H1 (cell line): Measurements from ENCODE around the gene SNX20. TPM values are rescaled to one million over a fixed set of nuclear protein-coding genes. Genes with fewer than 3 reads are reported as not detected.

Experiments used
- CTCF ChIA-PET: fragments of 300-600 bp; sonication (Branson Sonifier 250); formaldehyde crosslinking; loops from one replicate; lab custom pipeline; 2021; ENCODE audit not compliant: partially characterized antibody; lab: Charles Lee
- POLR2A ChIA-PET: fragments of 300-600 bp; sonication (Branson Sonifier 250); formaldehyde crosslinking; loops from one replicate; lab custom pipeline; 2021; ENCODE audit warnings: inconsistent platforms; ENCODE audit not compliant: partially characterized antibody; lab: Charles Lee
- DNase-seq, 2 experiments: peaks; one replicate each; pipeline versions ENCODE4 v3.0.0 to v3.0.0-alpha.2; 2010 to 2022; ENCODE audit warnings: low spot score in 2 of 2, low read depth in 1 of 2, mixed read lengths in 1 of 2
- FAIRE-seq: peaks from 2 replicates; lab custom pipeline; 2011; peaks lifted over from hg19 to GRCh38; lab: Jason Lieb, UNC
- H2AFZ ChIP-seq: 2 replicates; pipeline ENCODE4 v1.8.1; 2012; ENCODE audit warnings: low read length, inconsistent platforms
- H2AK5ac ChIP-seq: 2 replicates; pipeline ENCODE4 v1.6.1; 2013; ENCODE audit warnings: low read depth, low read length
- H2BK120ac ChIP-seq: replicated peaks from 2 replicates; pipeline ENCODE3; 2013; ENCODE audit warnings: low read depth, low read length, inconsistent platforms
- H2BK12ac ChIP-seq: 2 replicates; pipeline ENCODE4 v1.6.1; 2013; ENCODE audit warnings: low read depth, low read length
- H2BK15ac ChIP-seq: 2 replicates; pipeline ENCODE4 v1.6.1; 2013; ENCODE audit warnings: low read length
- H2BK20ac ChIP-seq: 2 replicates; pipeline ENCODE4 v1.6.1; 2013; ENCODE audit warnings: low read length
- H2BK5ac ChIP-seq: 2 replicates; pipeline ENCODE4 v1.6.1; 2013; ENCODE audit warnings: low read depth, low read length
- H3K14ac ChIP-seq: 2 replicates; pipeline ENCODE4 v1.6.1; 2013; ENCODE audit warnings: inconsistent platforms; ENCODE audit not compliant: insufficient read length
- H3K18ac ChIP-seq: 2 replicates; pipeline ENCODE4 v1.6.1; 2013; ENCODE audit warnings: low read length; ENCODE audit errors: extremely low read depth
- H3K23ac ChIP-seq: 2 replicates; pipeline ENCODE4 v1.6.1; 2013; ENCODE audit warnings: inconsistent platforms; ENCODE audit not compliant: insufficient read length
- H3K23me2 ChIP-seq: 2 replicates; pipeline ENCODE4 v1.6.1; 2013; ENCODE audit warnings: low read depth, low read length
- H3K27ac ChIP-seq: 2 replicates; pipeline ENCODE4 v1.6.1; 2011; ENCODE audit warnings: low read depth, low read length, inconsistent platforms
- H3K27me3 ChIP-seq, 4 experiments: replicated peaks in 1 of 4; 1 replicate in 1 of 4; 2 replicates in 3 of 4; pipeline versions ENCODE4 v1.6.1 to v1.8.1; 2011 to 2013; ENCODE audit warnings: low read length in 3 of 4, mild to moderate bottlenecking in 3 of 4, inconsistent platforms in 2 of 4, mixed read lengths in 2 of 4, moderate library complexity in 1 of 4; ENCODE audit not compliant: control insufficient read depth in 3 of 4, insufficient read depth in 3 of 4; ENCODE audit errors: extremely low read depth in 1 of 4
- H3K36me3 ChIP-seq, 4 experiments: 2 replicates each; pipeline versions ENCODE4 v1.6.1 to v1.8.1; 2011 to 2013; ENCODE audit warnings: mild to moderate bottlenecking in 4 of 4, low read length in 3 of 4, moderate library complexity in 2 of 4, control low read depth in 1 of 4, inconsistent platforms in 1 of 4; ENCODE audit not compliant: insufficient read depth in 4 of 4, control insufficient read depth in 2 of 4
- H3K4ac ChIP-seq: replicated peaks from 2 replicates; pipeline ENCODE3; 2013; ENCODE audit warnings: low read length, low read depth, mixed read lengths, inconsistent platforms; ENCODE audit not compliant: insufficient read length
- H3K4me1 ChIP-seq, 4 experiments: replicated peaks in 1 of 4; 1 replicate in 1 of 4; 2 replicates in 3 of 4; pipeline versions ENCODE4 v1.6.1 to v1.8.1; 2011 to 2013; ENCODE audit warnings: low read length in 3 of 4, inconsistent platforms in 2 of 4, mixed read lengths in 1 of 4; ENCODE audit not compliant: insufficient read depth in 4 of 4, control insufficient read depth in 3 of 4
- H3K4me2 ChIP-seq, 2 experiments: 2 replicates each; pipeline versions ENCODE4 v1.6.1 to v1.8.1; 2011 to 2013; ENCODE audit warnings: low read depth in 2 of 2, low read length in 2 of 2, control low read depth in 1 of 2, inconsistent platforms in 1 of 2, mild to moderate bottlenecking in 1 of 2; ENCODE audit not compliant: insufficient read depth in 1 of 2
- H3K4me3 ChIP-seq, 4 experiments: fragments of 200-600, 300-600 bp in 1 of 4; sonication (generic), shearing (Covaris generic), sonication (Bioruptor Twin) in 1 of 4; 2 replicates each; pipeline versions ENCODE4 v1.5.1 to v1.8.1; 2011 to 2016; ENCODE audit warnings: low read length in 4 of 4, low read depth in 3 of 4, control low read depth in 2 of 4, inconsistent platforms in 2 of 4, mild to moderate bottlenecking in 2 of 4, mixed read lengths in 1 of 4, moderate library complexity in 1 of 4; ENCODE audit not compliant: insufficient read depth in 2 of 4; ENCODE audit errors: extremely low read depth in 1 of 4
- H3K56ac ChIP-seq: replicated peaks from 2 replicates; pipeline ENCODE3; 2013; ENCODE audit warnings: low read depth, mild to moderate bottlenecking, mixed read lengths, low read length, inconsistent platforms; ENCODE audit not compliant: insufficient read length
- H3K79me1 ChIP-seq: 2 replicates; pipeline ENCODE4 v1.6.1; 2013; ENCODE audit warnings: low read depth, low read length, control low read depth
- H3K79me2 ChIP-seq, 2 experiments: 2 replicates each; pipeline versions ENCODE4 v1.6.1 to v1.8.1; 2012 to 2013; ENCODE audit warnings: low read length in 2 of 2, mild to moderate bottlenecking in 2 of 2, inconsistent platforms in 1 of 2; ENCODE audit not compliant: insufficient read depth in 2 of 2, control insufficient read depth in 1 of 2
- H3K9ac ChIP-seq, 4 experiments: replicated peaks in 1 of 4; 1 replicate in 1 of 4; 2 replicates in 3 of 4; pipeline versions ENCODE4 v1.6.1 to v1.8.1; 2011 to 2013; ENCODE audit warnings: low read depth in 3 of 4, low read length in 3 of 4, control low read depth in 2 of 4, mild to moderate bottlenecking in 2 of 4, moderate library complexity in 2 of 4, inconsistent platforms in 1 of 4; ENCODE audit errors: extremely low read depth in 1 of 4
- H3K9me3 ChIP-seq, 2 experiments: 2 replicates each; pipeline versions ENCODE4 v1.6.1 to v1.8.1; 2012 to 2013; ENCODE audit warnings: mild to moderate bottlenecking in 2 of 2, moderate library complexity in 2 of 2, control low read depth in 1 of 2, inconsistent platforms in 1 of 2, low read depth in 1 of 2, low read length in 1 of 2, mixed read lengths in 1 of 2; ENCODE audit not compliant: insufficient read depth in 2 of 2
- H4K20me1 ChIP-seq, 2 experiments: replicated peaks in 1 of 2; 2 replicates each; pipeline versions ENCODE3 to v1.8.1; 2011 to 2013; ENCODE audit warnings: inconsistent platforms in 2 of 2, low read length in 2 of 2, mild to moderate bottlenecking in 1 of 2; ENCODE audit not compliant: insufficient read depth in 2 of 2, control insufficient read depth in 1 of 2
- H4K5ac ChIP-seq: 2 replicates; pipeline ENCODE4 v1.6.1; 2013; ENCODE audit warnings: low read length, low read depth, mixed read lengths, inconsistent platforms; ENCODE audit not compliant: insufficient read length
- H4K8ac ChIP-seq: 2 replicates; pipeline ENCODE4 v1.8.0; 2013; ENCODE audit warnings: mild to moderate bottlenecking, moderate library complexity, low read length, inconsistent platforms; ENCODE audit not compliant: insufficient read depth; ENCODE audit errors: extremely low read depth
- H4K91ac ChIP-seq: replicated peaks from 2 replicates; pipeline ENCODE3; 2013; ENCODE audit warnings: low read length, mixed read lengths, inconsistent platforms; ENCODE audit not compliant: insufficient read length
- CREB1 ChIP-seq: IDR thresholded peaks from 2 replicates; pipeline ENCODE4 v1.6.1; 2012; ENCODE audit warnings: inconsistent platforms
- JUN ChIP-seq: IDR thresholded peaks from 2 replicates; pipeline ENCODE4 v1.6.1; 2011; ENCODE audit warnings: low read depth, mild to moderate bottlenecking, improper control_type of control experiment, low read length
- KDM4A ChIP-seq: IDR thresholded peaks from one replicate; pipeline ENCODE4 v1.7.1; 2012; ENCODE audit warnings: low read depth, mild to moderate bottlenecking, moderate library complexity, low read length, inconsistent platforms; ENCODE audit not compliant: severe bottlenecking
- NRF1 ChIP-seq: IDR thresholded peaks from 2 replicates; pipeline ENCODE4 v1.6.1; 2011; ENCODE audit warnings: mild to moderate bottlenecking, low read depth, low read length, improper control_type of control experiment
- PHF8 ChIP-seq: fragments of 200-600 bp; sonication (generic); conservative IDR thresholded peaks from 2 replicates; pipeline ENCODE4 v1.7.1; 2012; ENCODE audit warnings: low read depth, mild to moderate bottlenecking, inconsistent platforms, low read length, moderate library complexity
- TAF1 ChIP-seq: IDR thresholded peaks from 2 replicates; pipeline ENCODE4 v1.6.1; 2011; ENCODE audit warnings: mild to moderate bottlenecking, low read depth, low read length
- YY1 ChIP-seq: IDR thresholded peaks from 2 replicates; pipeline ENCODE4 v1.6.1; 2011; ENCODE audit warnings: low read depth, mild to moderate bottlenecking, low read length
- ZNF274 ChIP-seq: IDR thresholded peaks from 2 replicates; pipeline ENCODE4 v1.7.0; 2012; ENCODE audit warnings: low read length, borderline replicate concordance; ENCODE audit errors: extremely low read depth
- WGBS, 2 experiments: shearing (Covaris generic) in 1 of 2; methylation state at CpG; one replicate each; pipeline versions ENCODE4 v1.1.6 to v1.1.7; 2013 to 2015; ENCODE audit warnings: low lambda C conversion rate in 2 of 2, mixed read lengths in 2 of 2, inconsistent platforms in 1 of 2, low coverage in 1 of 2, missing lambda C conversion rate in 1 of 2; ENCODE audit not compliant: insufficient replicate concordance in 2 of 2, insufficient coverage in 1 of 2, insufficient read length in 1 of 2; ENCODE audit errors: extremely low coverage in 1 of 2, missing lambda C conversion rate in 1 of 2; 5-methylcytosine and 5-hydroxymethylcytosine counted together
- polyA plus RNA-seq, 7 experiments: library from polyadenylated mRNA; depleted of rRNA in 3 of 7; stranded (reverse) in 5 of 7; unstranded in 2 of 7; fragments of >200 nt in 5 of 7; fragments of 200-250 nt in 2 of 7; gene quantifications; 1 replicate in 5 of 7; 2 replicates in 1 of 7; 4 replicates in 1 of 7; pipeline versions ENCODE4 v1.2.1 to v1.2.3, GENCODE V29; 2011 to 2013; ENCODE audit warnings: missing spikeins in 2 of 7, mixed read lengths in 2 of 7
- total RNA-seq: library from RNA; stranded (reverse); fragmentation: NEBNext Ultra II Directional; extraction: Animal tissue kit (Norgen Biotek cat#: 25700); gene quantifications from 2 replicates; pipeline ENCODE4 v1.2.1, GENCODE V29; 2021
- TF ChIP-seq, protein P1 (sequence below): IDR thresholded peaks from 2 replicates; pipeline ENCODE4 v1.6.1; 2012; ENCODE audit warnings: inconsistent platforms
- TF ChIP-seq, protein P2 (sequence below): IDR thresholded peaks from 2 replicates; pipeline ENCODE4 v1.6.1; 2011; ENCODE audit warnings: low read depth, mild to moderate bottlenecking, low read length; ENCODE audit not compliant: insufficient read depth

SNX20 gene
- total and polyA plus RNA-seq, 2 of the 8 experiments (the other 6 are each of a cell fraction or from before 2014, with no cell fraction given): not detected

DNA sequence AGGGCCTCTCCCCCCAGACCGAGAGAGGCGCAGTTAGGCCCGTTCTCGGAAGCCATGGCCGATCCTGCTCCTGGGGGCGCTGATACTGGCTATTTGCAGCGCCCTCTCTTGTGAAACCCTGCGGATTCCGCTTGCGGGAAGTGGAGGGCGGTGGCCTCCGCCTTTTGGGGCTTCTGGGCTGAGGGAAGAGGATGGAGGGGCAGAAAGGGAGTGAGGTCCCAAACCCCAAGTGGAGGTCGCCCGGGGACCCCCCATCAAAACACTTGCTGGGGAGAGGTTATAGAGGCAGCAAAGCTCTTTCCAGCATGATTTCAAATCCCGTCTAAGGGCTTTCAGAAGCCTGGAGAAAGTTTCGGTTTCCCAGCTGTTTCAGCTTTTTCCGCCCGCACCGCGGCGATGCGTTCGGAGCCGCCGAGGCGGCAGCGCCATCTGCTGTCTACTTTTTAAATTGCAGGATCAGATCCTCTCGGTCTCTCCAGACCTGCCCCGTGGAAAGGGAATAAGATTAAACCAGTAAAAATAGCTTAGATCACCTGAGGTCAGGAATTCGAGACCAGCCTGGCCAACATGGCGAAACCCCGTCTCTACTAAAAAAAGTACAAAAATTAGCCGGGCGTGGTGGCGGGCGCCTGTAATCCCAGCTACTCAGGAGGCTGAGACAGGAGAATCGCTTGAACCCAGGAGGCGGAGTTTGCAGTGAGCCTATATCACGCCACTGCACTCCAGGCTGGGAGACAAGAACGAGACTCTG is 15.8 kb downstream of the SNX20 start:
- no peak overlapping the region for H3K4ac ChIP-seq
- H3K23me2 ChIP-seq: no peaks in the 10 kb centered on the region
- CTCF ChIA-PET: interaction anchor here (0.5 to 21.1 kb wide), 53 partner anchors 9 to 709 kb away, joined by 3 to 279 read pairs (median 4); partner anchors contain the start of gene SNX20
- H3K9ac ChIP-seq: peak overlapping the region in 3 of 4 experiments; percentile 9 to 46 (median 26); a peak in 3 of 7 replicates
- no peak overlapping the region for H2BK120ac ChIP-seq
- peak overlapping the region; percentile 13 for H4K91ac ChIP-seq
- H3K27ac ChIP-seq: no peak overlapping the region
- H3K79me1 ChIP-seq: no peaks in the 10 kb centered on the region
- H2BK12ac ChIP-seq: no peak overlapping the region
- H3K4me2 ChIP-seq: peak overlapping the region; percentile 39 to 82; a peak in 3 of 4 replicates
- H2BK15ac ChIP-seq: no peak overlapping the region
- H3K36me3 ChIP-seq: no peaks in the 10 kb centered on the region
- DNase-seq (peak; percentile 41 to 99), FAIRE-seq (peak; percentile 28)
- peak overlapping the region; percentile 11 to 58 (median 55); a peak in 7 of 8 replicates for H3K4me3 ChIP-seq
- no peak overlapping the region for H4K5ac ChIP-seq
- no peak overlapping the region; the same call in 1 of the 2 replicates for H3K18ac ChIP-seq
- H3K14ac ChIP-seq: no peak overlapping the region
- no peak overlapping the region for H3K23ac ChIP-seq
- H3K9me3 ChIP-seq: 0 out of 4 replicates have a peak, but pooled peaks cover 0 to 5% of the 10 kb centered on the region in 2 experiments
- peaks cover 0 to 2% (median 0%) of the 10 kb centered on the region in 4 experiments; a peak in 1 of 7 replicates for H3K4me1 ChIP-seq
- no peak overlapping the region for H3K56ac ChIP-seq
- H3K27me3 ChIP-seq: 0 out of 7 replicates have a peak, but pooled peaks cover 0 to 3% (median 0%) of the 10 kb centered on the region in 4 experiments
- no peaks in the 10 kb centered on the region for H3K79me2 ChIP-seq
- H2AK5ac ChIP-seq: no peak overlapping the region
- 17% methylated on average over 39 of the region's 40 CpGs; no CpG with 5 or more reads in 1 of the 2 experiments for WGBS, 2 experiments
- H2BK5ac ChIP-seq: no peak overlapping the region
- POLR2A ChIA-PET: interaction anchor here (0.8 to 2.3 kb wide), 3 partner anchors 9 to 72 kb away, joined by 3 to 6 read pairs (median 6); no protein-coding TSS in a partner anchor
- H4K8ac ChIP-seq: peak overlapping the region; percentile 86
- H2AFZ ChIP-seq: peak overlapping the region; percentile 64; the same call in 1 of the 2 replicates
- no peaks in the 10 kb centered on the region for H4K20me1 ChIP-seq
- no peak overlapping the region for H2BK20ac ChIP-seq
- TF ChIP-seq ZNF274: no peak
- TF ChIP-seq PHF8: no peak
- no peak for TF ChIP-seq NRF1
- TF ChIP-seq CREB1: no peak
- TF ChIP-seq JUN: no peak
- 0 out of 2 replicates have a peak, but pooled peaks have one; percentile 46 for TF ChIP-seq TAF1
- TF ChIP-seq KDM4A: peak; percentile 62
- TF ChIP-seq, protein P1, sequence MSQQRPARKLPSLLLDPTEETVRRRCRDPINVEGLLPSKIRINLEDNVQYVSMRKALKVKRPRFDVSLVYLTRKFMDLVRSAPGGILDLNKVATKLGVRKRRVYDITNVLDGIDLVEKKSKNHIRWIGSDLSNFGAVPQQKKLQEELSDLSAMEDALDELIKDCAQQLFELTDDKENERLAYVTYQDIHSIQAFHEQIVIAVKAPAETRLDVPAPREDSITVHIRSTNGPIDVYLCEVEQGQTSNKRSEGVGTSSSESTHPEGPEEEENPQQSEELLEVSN: no peak
- TF ChIP-seq YY1: 0 out of 2 replicates have a peak, but pooled peaks have one; percentile 3
- TF ChIP-seq, protein P2, sequence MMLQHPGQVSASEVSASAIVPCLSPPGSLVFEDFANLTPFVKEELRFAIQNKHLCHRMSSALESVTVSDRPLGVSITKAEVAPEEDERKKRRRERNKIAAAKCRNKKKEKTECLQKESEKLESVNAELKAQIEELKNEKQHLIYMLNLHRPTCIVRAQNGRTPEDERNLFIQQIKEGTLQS: no peak
